Panc1 (cell line): Measurements from ENCODE around the gene MRFAP1L1. TPM values are rescaled to one million over a fixed set of nuclear protein-coding genes. Genes with fewer than 3 reads are reported as not detected.

Experiments used
- ATAC-seq: fragments of 200-7000 bp; cut with Tn5 transposase; 2 replicates; pipeline ENCODE4 v1.9.1; 2020; ENCODE audit warnings: mild to moderate bottlenecking, moderate library complexity
- BruUV-seq: library from RNA; stranded (reverse); fragments of 400-500 nt; replicated peaks from 2 replicates; lab custom pipeline; 2021; lab: Mats Ljungman, UMichigan
- CTCF ChIA-PET: fragments of 300-600 bp; sonication (Branson Sonifier 250); formaldehyde crosslinking; loops from one replicate; lab custom pipeline; 2022; ENCODE audit warnings: antibody characterized with exemption; lab: Charles Lee
- POLR2A ChIA-PET: fragments of 300-600 bp; sonication (Branson Sonifier 250); formaldehyde crosslinking; loops from one replicate; lab custom pipeline; 2022; ENCODE audit warnings: antibody characterized with exemption; lab: Charles Lee
- DNase-seq: peaks from one replicate; pipeline ENCODE4 v3.0.0-alpha.2; 2010; ENCODE audit warnings: low read depth, low spot score
- H3K27ac ChIP-seq: 2 replicates; pipeline ENCODE4 v1.5.1; 2011; ENCODE audit warnings: mild to moderate bottlenecking, low read length, inconsistent platforms
- H3K27me3 ChIP-seq: fragments of 200-500 bp; sonication (Bioruptor generic); 2 replicates; pipeline ENCODE4 v1.6.0; 2014; ENCODE audit warnings: low read length, inconsistent platforms; ENCODE audit not compliant: control insufficient read depth, insufficient read depth
- H3K36me3 ChIP-seq: fragments of 200-500 bp; sonication (Bioruptor generic); 2 replicates; pipeline ENCODE4 v1.5.1; 2014; ENCODE audit warnings: inconsistent platforms, mild to moderate bottlenecking, low read length, moderate library complexity; ENCODE audit not compliant: control insufficient read depth, insufficient read depth
- H3K4me1 ChIP-seq: 2 replicates; pipeline ENCODE4 v1.5.1; 2011; ENCODE audit warnings: inconsistent platforms, mild to moderate bottlenecking, low read length, moderate library complexity; ENCODE audit not compliant: control insufficient read depth, insufficient read depth
- H3K4me3 ChIP-seq, 2 experiments: 2 replicates each; pipeline ENCODE4 v1.5.1; 2011 to 2012; ENCODE audit warnings: low read depth in 2 of 2, low read length in 2 of 2, mild to moderate bottlenecking in 2 of 2, inconsistent platforms in 1 of 2, moderate library complexity in 1 of 2
- H3K9me3 ChIP-seq: fragments of 200-500 bp; sonication (Bioruptor generic); 2 replicates; pipeline ENCODE4 v1.5.1; 2014; ENCODE audit warnings: low read depth, mild to moderate bottlenecking, inconsistent platforms, low read length, moderate library complexity; ENCODE audit not compliant: control insufficient read depth, insufficient read depth
- CTCF ChIP-seq: fragments of 450-650 bp; IDR thresholded peaks from 2 replicates; pipeline ENCODE4 v1.5.1; 2017; ENCODE audit warnings: mild to moderate bottlenecking
- POLR2AphosphoS5 ChIP-seq: IDR thresholded peaks from 2 replicates; pipeline ENCODE4 v1.6.1; 2012; ENCODE audit warnings: mild to moderate bottlenecking, low read depth, low read length, moderate library complexity
- REST ChIP-seq, 2 experiments: IDR thresholded peaks; 2 replicates each; pipeline ENCODE4 v1.6.1; 2011 to 2012; ENCODE audit warnings: low read depth in 2 of 2, control low read depth in 1 of 2, low read length in 1 of 2, mild to moderate bottlenecking in 1 of 2, moderate library complexity in 1 of 2; ENCODE audit not compliant: insufficient read depth in 1 of 2
- SIN3A ChIP-seq: IDR thresholded peaks from 2 replicates; pipeline ENCODE4 v1.6.1; 2012; ENCODE audit warnings: low read depth, mild to moderate bottlenecking, low read length, moderate library complexity, borderline replicate concordance; ENCODE audit not compliant: insufficient read depth
- TCF7L2 ChIP-seq: IDR thresholded peaks from 2 replicates; pipeline ENCODE4 v1.6.1; 2011; ENCODE audit warnings: mild to moderate bottlenecking, low read depth, low read length, inconsistent platforms
- in situ Hi-C: cut with HindIII; loops from 2 replicates; pipeline ENCODE4 v1.10.0; 2016; ENCODE audit warnings: low sequenced_read_pairs, low pct_unique_long_range_greater_than_20kb
- intact Hi-C: fragments of 100-400 bp; cut with micrococcal nuclease; formaldehyde crosslinking; loops from one replicate; pipeline ENCODE4 v1.10.0; 2022; ENCODE audit not compliant: unreplicated experiment
- total RNA-seq: library from RNA; stranded (reverse); gene quantifications from one replicate; pipeline ENCODE4 v1.2.1, GENCODE V29; 2021; ENCODE audit not compliant: unreplicated experiment

MRFAP1L1 gene
- total RNA-seq, 1 experiment from 2014 or later: 29.5 TPM

- peaks cover 57% of the 10 kb centered on the region for H3K4me1 ChIP-seq
- ChIA-PET CTCF (no interaction called here), POLR2A (interaction anchor here (0.6 kb wide), 1 partner anchor 24 kb away, joined by 14 read pairs; no protein-coding TSS in a partner anchor)
- in situ Hi-C loops: no loop called here
- peak within 1 kb of the TSS; percentile 59 for H3K27ac ChIP-seq
- no peaks in the 10 kb centered on the region for H3K9me3 ChIP-seq
- intact Hi-C loops: no loop called here
- no peak for DNase-seq
- no peaks in the 10 kb centered on the region for H3K27me3 ChIP-seq
- H3K4me3 ChIP-seq: peak within 1 kb of the TSS in 1 of 2 experiments; percentile 26; a peak in 1 of 4 replicates
- ATAC-seq: no peak
- BruUV-seq: no TSS peak
- H3K36me3 ChIP-seq: no peaks in the 10 kb centered on the region
- TF ChIP-seq TCF7L2 (no peak), POLR2AphosphoS5 (no peak), CTCF (no peak), REST (IDR thresholded peaks at IDR 0.05; ENCODE audit: insufficient read depth in 1 of 2, low read depth in 2 of 2, low read length in 1 of 2) (no peak), SIN3A (no peak)
These were observed 16.2 kb downstream of the MRFAP1L1 start, which contains the start of gene S100P for GRCh38 chr4:6693231-6694176. S100P (plus strand) TSS chr4:6693878; CDS start chr4:6693933, 55 bp downstream.

DNA sequence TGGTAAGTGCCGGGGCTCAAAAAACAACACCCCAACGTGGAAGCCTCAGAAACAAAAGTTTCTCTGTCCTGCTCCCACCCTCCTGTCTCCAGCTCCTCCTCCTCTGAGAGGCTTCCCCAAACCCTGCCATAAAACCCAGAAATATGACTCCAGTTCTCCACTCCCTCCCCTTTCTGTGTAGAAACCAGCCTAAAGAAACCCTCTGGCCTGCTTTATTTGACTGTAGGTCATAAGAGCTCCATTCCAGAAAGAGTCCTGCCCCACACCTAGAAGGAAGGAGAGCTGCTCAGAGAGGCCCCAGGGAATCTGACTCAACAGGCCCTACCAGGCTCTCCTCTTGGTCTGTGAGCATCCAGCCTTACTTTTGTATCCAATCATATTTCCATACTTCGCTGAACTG lies 16.9 kb downstream of the MRFAP1L1 start:
- BruUV-seq: no TSS peak
- Histone ChIP-seq H3K27ac (peak overlapping the region; percentile 59; the same call in 1 of the 2 replicates), H3K27me3 (no peaks in the 10 kb centered on the region), H3K4me1 (peaks cover 60% of the 10 kb centered on the region), H3K36me3 (no peaks in the 10 kb centered on the region), H3K4me3 (no peak overlapping the region), H3K9me3 (no peaks in the 10 kb centered on the region)
- CTCF ChIA-PET: no interaction called here
- in situ Hi-C loops: no loop called here
- TF ChIP-seq TCF7L2 (no peak), REST (IDR thresholded peaks at IDR 0.05; ENCODE audit: insufficient read depth in 1 of 2, low read depth in 2 of 2, low read length in 1 of 2) (no peak), CTCF (no peak), SIN3A (no peak), POLR2AphosphoS5 (no peak)
- ATAC-seq: no peak
- no peak for DNase-seq
- POLR2A ChIA-PET: interaction anchor here (0.6 kb wide), 1 partner anchor 25 kb away, joined by 14 read pairs; no protein-coding TSS in a partner anchor
- intact Hi-C loops: no loop called here
